ENCODE measurements around the gene MAPKAPK5.

DNA sequence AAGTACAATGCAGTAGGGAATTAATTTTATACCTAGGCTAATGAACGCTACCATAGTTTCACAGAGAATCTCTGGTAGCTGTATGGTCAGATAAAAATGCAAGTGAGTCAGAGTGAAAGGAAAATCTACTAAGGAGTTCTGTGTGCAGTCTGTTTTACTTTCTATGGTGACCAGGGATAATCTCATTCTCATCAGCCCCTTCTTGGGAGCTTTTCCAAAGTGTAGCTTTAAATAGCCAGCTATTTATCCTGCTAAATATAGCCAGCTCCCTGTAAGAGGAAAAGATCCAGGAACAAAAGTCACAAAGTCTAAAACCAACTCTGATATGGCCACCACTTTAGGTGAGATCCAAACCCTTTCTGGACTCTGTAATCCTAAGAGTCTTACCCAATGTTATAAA is 95.4 kb downstream of the MAPKAPK5 start:
- TF ChIP-seq, protein P1, sequence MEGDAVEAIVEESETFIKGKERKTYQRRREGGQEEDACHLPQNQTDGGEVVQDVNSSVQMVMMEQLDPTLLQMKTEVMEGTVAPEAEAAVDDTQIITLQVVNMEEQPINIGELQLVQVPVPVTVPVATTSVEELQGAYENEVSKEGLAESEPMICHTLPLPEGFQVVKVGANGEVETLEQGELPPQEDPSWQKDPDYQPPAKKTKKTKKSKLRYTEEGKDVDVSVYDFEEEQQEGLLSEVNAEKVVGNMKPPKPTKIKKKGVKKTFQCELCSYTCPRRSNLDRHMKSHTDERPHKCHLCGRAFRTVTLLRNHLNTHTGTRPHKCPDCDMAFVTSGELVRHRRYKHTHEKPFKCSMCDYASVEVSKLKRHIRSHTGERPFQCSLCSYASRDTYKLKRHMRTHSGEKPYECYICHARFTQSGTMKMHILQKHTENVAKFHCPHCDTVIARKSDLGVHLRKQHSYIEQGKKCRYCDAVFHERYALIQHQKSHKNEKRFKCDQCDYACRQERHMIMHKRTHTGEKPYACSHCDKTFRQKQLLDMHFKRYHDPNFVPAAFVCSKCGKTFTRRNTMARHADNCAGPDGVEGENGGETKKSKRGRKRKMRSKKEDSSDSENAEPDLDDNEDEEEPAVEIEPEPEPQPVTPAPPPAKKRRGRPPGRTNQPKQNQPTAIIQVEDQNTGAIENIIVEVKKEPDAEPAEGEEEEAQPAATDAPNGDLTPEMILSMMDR (IDR thresholded peaks at IDR 0.05; ENCODE audit: borderline replicate concordance, extremely low read depth, low read length, poor library complexity, severe bottlenecking): no peak
- no peak for TF ChIP-seq EZH2 (IDR thresholded peaks at IDR 0.05; ENCODE audit: borderline replicate concordance, low read depth, low read length, severe bottlenecking)

All from DND-41 (cell line).